Measurements from ENCODE around the gene MS4A6A. TPM values are rescaled to one million over a fixed set of nuclear protein-coding genes. Genes with fewer than 3 reads are reported as not detected.

Gene MS4A6A
- total RNA-seq, 1 experiment from 2014 or later = 0.52 TPM

GRCh38 chr11:60130496-60130895 lies 52.4 kb downstream of the MS4A6A start:
- peaks cover 3 to 16% of the 10 kb centered on the region in 2 experiments; a peak in 3 of 4 replicates for H3K4me1 ChIP-seq (ENCODE audit: control insufficient read depth in 1 of 2, insufficient read depth in 2 of 2, low read length in 2 of 2)
- POLR2A ChIA-PET = no interaction called here
- DNase-seq (ENCODE audit: low read depth, low spot score) = peak; percentile 47
- H3K4me2 ChIP-seq (ENCODE audit: low read length) = no peak overlapping the region
- BruUV-seq (replicated peaks) = no TSS peak
- H3K27me3 ChIP-seq (ENCODE audit: insufficient read depth, low read length) = no peaks in the 10 kb centered on the region
- H3K79me2 ChIP-seq (ENCODE audit: insufficient read depth, low read length) = no peaks in the 10 kb centered on the region
- no peak overlapping the region for H3K27ac ChIP-seq (ENCODE audit: low read depth, low read length)
- H3K9ac ChIP-seq (ENCODE audit: low read length) = no peak overlapping the region
- ATAC-seq = peak; percentile 97
- intact Hi-C loops (cut with micrococcal nuclease) = loop anchor here (1.0 to 10.0 kb wide), 3 partner anchors 213 to 376 kb away; partner anchors contain the start of gene STX3
- RAD21 ChIA-PET (ENCODE audit: low non-redundant PET in 1 of 2, low total read pairs in 2 of 2, uncharacterized antibody in 2 of 2, unreplicated experiment in 2 of 2) = no interaction called here
- H3K9me3 ChIP-seq (ENCODE audit: control insufficient read depth in 1 of 2, insufficient read depth in 1 of 2, low read depth in 1 of 2, low read length in 2 of 2) = no peaks in the 10 kb centered on the region
- no peak overlapping the region for H3K4me3 ChIP-seq (replicated peaks in 1 of 2; ENCODE audit: low read depth in 1 of 2, low read length in 2 of 2)
- no peaks in the 10 kb centered on the region for H3K9me2 ChIP-seq (ENCODE audit: insufficient read depth)
- CTCF ChIA-PET = no interaction called here
- H2AFZ ChIP-seq (ENCODE audit: low read depth, low read length, poor library complexity, severe bottlenecking) = no peak overlapping the region
- TF ChIP-seq CBX3 (IDR thresholded peaks at IDR 0.05; ENCODE audit: low read depth) (no peak), EGR1 (IDR thresholded peaks at IDR 0.05; ENCODE audit: low read depth) (no peak), CTCF (IDR thresholded peaks at IDR 0.05 in 2 of 3, conservative IDR thresholded peaks at IDR 0.05 in 1 of 3; ENCODE audit: borderline replicate concordance in 1 of 3, insufficient read depth in 1 of 3, low read depth in 2 of 3, low read length in 2 of 3) (peak; percentile 50 to 65 (median 54); a peak in 5 of 6 replicates), YY1 (IDR thresholded peaks at IDR 0.05; ENCODE audit: extremely low read depth, insufficient replicate concordance, low read depth, low read length) (no peak), SP1 (IDR thresholded peaks at IDR 0.05; ENCODE audit: low read depth) (no peak), ELF1 (IDR thresholded peaks at IDR 0.05; ENCODE audit: borderline replicate concordance, low read depth) (no peak), RAD21 (IDR thresholded peaks at IDR 0.05; ENCODE audit: low read depth) (peak; percentile 73), ZFX (IDR thresholded peaks at IDR 0.05) (no peak), CEBPB (IDR thresholded peaks at IDR 0.05; ENCODE audit: low read depth) (0 out of 2 replicates have a peak, but pooled peaks have one; percentile 11)
- H3K36me3 ChIP-seq (ENCODE audit: control insufficient read depth in 1 of 2, insufficient read depth in 2 of 2, low read length in 2 of 2) = no peaks in the 10 kb centered on the region
- H4K20me1 ChIP-seq (ENCODE audit: insufficient read depth) = no peaks in the 10 kb centered on the region

Data from HCT116 (cell line).